ENCODE results near the gene SLK.

The SLK gene

GRCh38 chr10:103990531-103990930, 23.6 kb downstream of the SLK start:
- DNase-seq (ENCODE audit: low spot score), result no peak

- no peak for DNase-seq (ENCODE audit: low spot score)
Observed at GRCh38 chr10:103991393-103992128, 24.6 kb downstream of the SLK start.

- DNase-seq (ENCODE audit: low spot score), result no peak
Observed at GRCh38 chr10:103995134-103995533, 28.2 kb downstream of the SLK start.

- DNase-seq (ENCODE audit: low spot score), result no peak
Observed at GRCh38 chr10:103998805-103999204, 31.9 kb downstream of the SLK start.

- DNase-seq (ENCODE audit: low spot score), result no peak
Observed at GRCh38 chr10:104002911-104003310, 36.0 kb downstream of the SLK start.

- DNase-seq (ENCODE audit: low spot score), result no peak
Observed at GRCh38 chr10:104005172-104005863, 38.4 kb downstream of the SLK start.

GRCh38 chr10:104011904-104012303, 45.0 kb downstream of the SLK start:
- DNase-seq (ENCODE audit: low spot score), result no peak

- DNase-seq (ENCODE audit: low spot score), result no peak
Observed at GRCh38 chr10:104013489-104013888, 46.5 kb downstream of the SLK start.

GRCh38 chr10:104014176-104014575, 47.2 kb downstream of the SLK start:
- no peak for DNase-seq (ENCODE audit: low spot score)

- no peak for DNase-seq (ENCODE audit: low spot score)
Observed at GRCh38 chr10:104016661-104017060, 49.7 kb downstream of the SLK start.

- DNase-seq (ENCODE audit: low spot score), result no peak
Observed at GRCh38 chr10:104018471-104018870, 51.5 kb downstream of the SLK start.

- DNase-seq (ENCODE audit: low spot score), result no peak
Observed at GRCh38 chr10:104020020-104020419, 53.1 kb downstream of the SLK start.

- no peak for DNase-seq (ENCODE audit: low spot score)
Observed at GRCh38 chr10:104021246-104021645, 54.3 kb downstream of the SLK start.

GRCh38 chr10:104022026-104022425, 55.1 kb downstream of the SLK start:
- no peak for DNase-seq (ENCODE audit: low spot score)

GRCh38 chr10:104025524-104025923, 58.6 kb downstream of the SLK start:
- no peak for DNase-seq (ENCODE audit: low spot score)

- no peak for DNase-seq (ENCODE audit: low spot score)
Observed at GRCh38 chr10:104026762-104027161, 59.8 kb downstream of the SLK start.

- no peak for DNase-seq (ENCODE audit: low spot score)
Observed at GRCh38 chr10:104028146-104028545, 61.2 kb downstream of the SLK start.

- DNase-seq (ENCODE audit: low spot score), result no peak
Observed at GRCh38 chr10:104028823-104029520, 62.0 kb downstream of the SLK start.

GRCh38 chr10:104029521-104029860, 62.6 kb downstream of the SLK start:
- DNase-seq (ENCODE audit: low spot score), result no peak

GRCh38 chr10:104031631-104032030, 64.7 kb downstream of the SLK start:
- no peak for DNase-seq (ENCODE audit: low spot score)

GRCh38 chr10:104032144-104032775, 65.3 kb downstream of the SLK start:
- DNase-seq (ENCODE audit: low spot score), result no peak

- no peak for DNase-seq (ENCODE audit: low spot score)
Observed at GRCh38 chr10:104033401-104033930, 66.5 kb downstream of the SLK start.
